ENCODE data around the gene CDCA7L. TPM values are rescaled to one million over a fixed set of nuclear protein-coding genes. Genes with fewer than 3 reads are reported as not detected.

The CDCA7L gene, protein sequence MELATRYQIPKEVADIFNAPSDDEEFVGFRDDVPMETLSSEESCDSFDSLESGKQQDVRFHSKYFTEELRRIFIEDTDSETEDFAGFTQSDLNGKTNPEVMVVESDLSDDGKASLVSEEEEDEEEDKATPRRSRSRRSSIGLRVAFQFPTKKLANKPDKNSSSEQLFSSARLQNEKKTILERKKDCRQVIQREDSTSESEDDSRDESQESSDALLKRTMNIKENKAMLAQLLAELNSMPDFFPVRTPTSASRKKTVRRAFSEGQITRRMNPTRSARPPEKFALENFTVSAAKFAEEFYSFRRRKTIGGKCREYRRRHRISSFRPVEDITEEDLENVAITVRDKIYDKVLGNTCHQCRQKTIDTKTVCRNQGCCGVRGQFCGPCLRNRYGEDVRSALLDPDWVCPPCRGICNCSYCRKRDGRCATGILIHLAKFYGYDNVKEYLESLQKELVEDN
- total RNA-seq: 27.0 and 27.5 TPM in 2 replicates

DNA sequence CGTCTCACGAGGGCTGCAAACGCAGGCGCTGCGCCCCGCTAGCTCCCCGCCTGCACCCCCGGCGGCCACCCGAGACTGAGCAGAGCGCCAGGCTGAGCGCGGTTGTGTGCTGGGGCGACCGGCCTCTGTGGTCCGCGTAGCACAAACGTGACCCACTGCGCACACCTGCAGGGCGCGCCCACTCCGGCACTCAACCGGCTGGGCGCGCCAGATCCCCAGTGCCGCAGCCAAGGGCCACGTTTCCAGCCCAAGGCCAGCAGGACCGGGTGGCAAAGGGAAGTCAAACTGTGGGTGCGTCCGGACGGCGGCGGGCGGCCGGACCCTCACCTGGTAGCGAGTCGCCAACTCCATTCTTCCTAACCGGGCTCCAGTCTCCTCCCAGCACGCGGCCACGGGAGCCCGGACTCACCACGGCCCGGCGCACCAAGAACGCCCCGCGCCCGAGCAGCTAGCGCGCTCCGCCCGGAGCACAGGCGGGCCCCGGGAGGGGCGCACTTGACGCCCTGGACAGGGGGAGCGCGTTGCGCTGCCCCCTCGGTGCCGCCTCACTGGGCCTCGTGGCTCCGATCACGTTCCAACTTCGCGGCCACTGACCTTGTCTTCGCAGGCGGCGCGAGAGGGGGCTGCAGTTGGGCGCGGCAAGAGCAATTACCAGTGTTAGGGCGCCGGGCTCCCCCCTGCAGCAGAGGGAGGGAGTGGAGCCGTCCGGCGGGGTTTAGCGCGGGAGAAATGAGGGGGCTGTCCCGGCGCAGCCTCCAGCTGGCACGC, at the start of gene CDCA7L:
CDCA7L (minus strand) TSS at position 446 of the 768 bp plus-strand sequence; CDS start at position 351, 95 bp downstream.

Data from epithelial cell of alveolus of lung (primary cell).